ENCODE results near the gene SAP30BP.

SAP30BP gene

GRCh38 chr17:75647061-75647460, 20.1 kb upstream of the SAP30BP start:
- H3K4me2 ChIP-seq (ENCODE audit: low read length): no peak overlapping the region
- no peaks in the 10 kb centered on the region for H4K20me1 ChIP-seq (ENCODE audit: control insufficient read depth, insufficient read depth, low read depth, low read length)
- peaks cover 79% of the 10 kb centered on the region for H3K36me3 ChIP-seq (ENCODE audit: control insufficient read depth, low read length)
- H3K79me2 ChIP-seq (ENCODE audit: control insufficient read depth, low read length): peaks cover 19% of the 10 kb centered on the region
- no peaks in the 10 kb centered on the region for H3K4me1 ChIP-seq (ENCODE audit: control insufficient read depth, low read length)
- H3F3A ChIP-seq (ENCODE audit: control insufficient read depth, insufficient read depth): no peaks in the 10 kb centered on the region
- TF ChIP-seq EZH2phosphoT487 (IDR thresholded peaks at IDR 0.05; ENCODE audit: borderline replicate concordance, low read length) (no peak), CTCF (IDR thresholded peaks at IDR 0.05; ENCODE audit: low read depth, low read length, poor library complexity, severe bottlenecking) (no peak)
- no peak overlapping the region for H3K4me3 ChIP-seq (ENCODE audit: low read length)
- no peaks in the 10 kb centered on the region for H3K9me2 ChIP-seq (replicated peaks; ENCODE audit: control insufficient read depth, low read length)
- H3K27me3 ChIP-seq (ENCODE audit: control insufficient read depth, low read length): no peaks in the 10 kb centered on the region
- no peak overlapping the region for H3K27ac ChIP-seq (ENCODE audit: low read depth, low read length)
- no peaks in the 10 kb centered on the region for H3K9me3 ChIP-seq (ENCODE audit: control insufficient read depth, insufficient read depth, low read length)

- TF ChIP-seq EZH2phosphoT487 (IDR thresholded peaks at IDR 0.05; ENCODE audit: borderline replicate concordance, low read length): no peak
- no peak for TF ChIP-seq CTCF (IDR thresholded peaks at IDR 0.05; ENCODE audit: low read depth, low read length, poor library complexity, severe bottlenecking)
- Histone ChIP-seq H3K79me2 (ENCODE audit: control insufficient read depth, low read length) (peaks cover 26% of the 10 kb centered on the region), H3K27me3 (ENCODE audit: control insufficient read depth, low read length) (no peaks in the 10 kb centered on the region), H3K4me1 (ENCODE audit: control insufficient read depth, low read length) (peaks cover 4% of the 10 kb centered on the region), H3K4me3 (ENCODE audit: low read length) (no peak overlapping the region), H3K9me3 (ENCODE audit: control insufficient read depth, insufficient read depth, low read length) (no peaks in the 10 kb centered on the region), H3K36me3 (ENCODE audit: control insufficient read depth, low read length) (peaks cover 84% of the 10 kb centered on the region), H3K9me2 (replicated peaks; ENCODE audit: control insufficient read depth, low read length) (no peaks in the 10 kb centered on the region), H3K27ac (ENCODE audit: low read depth, low read length) (no peak overlapping the region), H4K20me1 (ENCODE audit: control insufficient read depth, insufficient read depth, low read depth, low read length) (no peaks in the 10 kb centered on the region), H3K4me2 (ENCODE audit: low read length) (no peak overlapping the region), H3F3A (ENCODE audit: control insufficient read depth, insufficient read depth) (no peaks in the 10 kb centered on the region)
Observed at GRCh38 chr17:75647921-75648320, 19.2 kb upstream of the SAP30BP start.

GRCh38 chr17:75649687-75650086, 17.5 kb upstream of the SAP30BP start:
- Histone ChIP-seq H3K27ac (ENCODE audit: low read depth, low read length) (no peak overlapping the region), H3K27me3 (ENCODE audit: control insufficient read depth, low read length) (no peaks in the 10 kb centered on the region), H3K9me2 (replicated peaks; ENCODE audit: control insufficient read depth, low read length) (no peaks in the 10 kb centered on the region), H3K79me2 (ENCODE audit: control insufficient read depth, low read length) (peaks cover 29% of the 10 kb centered on the region), H3F3A (ENCODE audit: control insufficient read depth, insufficient read depth) (peaks cover 5% of the 10 kb centered on the region), H3K9me3 (ENCODE audit: control insufficient read depth, insufficient read depth, low read length) (no peaks in the 10 kb centered on the region), H3K4me3 (ENCODE audit: low read length) (no peak overlapping the region), H3K36me3 (ENCODE audit: control insufficient read depth, low read length) (peaks cover 89% of the 10 kb centered on the region), H3K4me2 (ENCODE audit: low read length) (no peak overlapping the region), H4K20me1 (ENCODE audit: control insufficient read depth, insufficient read depth, low read depth, low read length) (no peaks in the 10 kb centered on the region), H3K4me1 (ENCODE audit: control insufficient read depth, low read length) (peaks cover 19% of the 10 kb centered on the region)
- TF ChIP-seq CTCF (IDR thresholded peaks at IDR 0.05; ENCODE audit: low read depth, low read length, poor library complexity, severe bottlenecking) (no peak), EZH2phosphoT487 (IDR thresholded peaks at IDR 0.05; ENCODE audit: borderline replicate concordance, low read length) (no peak)

GRCh38 chr17:75650874-75651273, 16.3 kb upstream of the SAP30BP start:
- no peaks in the 10 kb centered on the region for H3K9me2 ChIP-seq (replicated peaks; ENCODE audit: control insufficient read depth, low read length)
- no peak overlapping the region for H3K4me2 ChIP-seq (ENCODE audit: low read length)
- H3K36me3 ChIP-seq (ENCODE audit: control insufficient read depth, low read length): peaks cover 85% of the 10 kb centered on the region
- no peaks in the 10 kb centered on the region for H3K27me3 ChIP-seq (ENCODE audit: control insufficient read depth, low read length)
- H4K20me1 ChIP-seq (ENCODE audit: control insufficient read depth, insufficient read depth, low read depth, low read length): no peaks in the 10 kb centered on the region
- no peak overlapping the region for H3K4me3 ChIP-seq (ENCODE audit: low read length)
- H3K4me1 ChIP-seq (ENCODE audit: control insufficient read depth, low read length): peaks cover 19% of the 10 kb centered on the region
- H3F3A ChIP-seq (ENCODE audit: control insufficient read depth, insufficient read depth): peaks cover 5% of the 10 kb centered on the region
- TF ChIP-seq EZH2phosphoT487 (IDR thresholded peaks at IDR 0.05; ENCODE audit: borderline replicate concordance, low read length) (no peak), CTCF (IDR thresholded peaks at IDR 0.05; ENCODE audit: low read depth, low read length, poor library complexity, severe bottlenecking) (no peak)
- no peaks in the 10 kb centered on the region for H3K9me3 ChIP-seq (ENCODE audit: control insufficient read depth, insufficient read depth, low read length)
- peaks cover 27% of the 10 kb centered on the region for H3K79me2 ChIP-seq (ENCODE audit: control insufficient read depth, low read length)
- H3K27ac ChIP-seq (ENCODE audit: low read depth, low read length): no peak overlapping the region
